HG03469 (cell line): Measurements from ENCODE around the gene NR4A1.
"Not testable (repeated sequence)": the region's sequence is repeated elsewhere in the genome, so short reads cannot be mapped to it uniquely, and the experiment has no call there.

ENCODE experiments used
- ATAC-seq: cut with Tn5 transposase; IDR thresholded peaks from one replicate; pipeline ENCODE4 v1.9.1; 2021; ENCODE audit warnings: mild to moderate bottlenecking, moderate library complexity, moderate number of reproducible peaks; ENCODE audit not compliant: unreplicated experiment

Gene NR4A1

GRCh38 chr12:52091061-52091460, 39.8 kb downstream of the NR4A1 start:
- ATAC-seq: no peak

- no peak for ATAC-seq
Measured at GRCh38 chr12:52091869-52092268, 40.6 kb downstream of the NR4A1 start.

GRCh38 chr12:52093346-52093745, 42.1 kb downstream of the NR4A1 start:
- no peak for ATAC-seq

- ATAC-seq: no peak
Measured at GRCh38 chr12:52096332-52097044, 45.2 kb downstream of the NR4A1 start.

GRCh38 chr12:52097045-52097666, 45.9 kb downstream of the NR4A1 start:
- ATAC-seq: no peak

- not testable (repeated sequence) for ATAC-seq
Measured at GRCh38 chr12:52104431-52105089, 53.3 kb downstream of the NR4A1 start.
